ENCODE measurements around the gene NOTCH1. TPM values are rescaled to one million over a fixed set of nuclear protein-coding genes. Genes with fewer than 3 reads are reported as not detected.

The NOTCH1 gene
- total and polyA plus RNA-seq, 2 of the 13 experiments (the other 11 are each of a cell fraction or from before 2014, with no cell fraction given), result 0.09 to 0.35 TPM

DNA sequence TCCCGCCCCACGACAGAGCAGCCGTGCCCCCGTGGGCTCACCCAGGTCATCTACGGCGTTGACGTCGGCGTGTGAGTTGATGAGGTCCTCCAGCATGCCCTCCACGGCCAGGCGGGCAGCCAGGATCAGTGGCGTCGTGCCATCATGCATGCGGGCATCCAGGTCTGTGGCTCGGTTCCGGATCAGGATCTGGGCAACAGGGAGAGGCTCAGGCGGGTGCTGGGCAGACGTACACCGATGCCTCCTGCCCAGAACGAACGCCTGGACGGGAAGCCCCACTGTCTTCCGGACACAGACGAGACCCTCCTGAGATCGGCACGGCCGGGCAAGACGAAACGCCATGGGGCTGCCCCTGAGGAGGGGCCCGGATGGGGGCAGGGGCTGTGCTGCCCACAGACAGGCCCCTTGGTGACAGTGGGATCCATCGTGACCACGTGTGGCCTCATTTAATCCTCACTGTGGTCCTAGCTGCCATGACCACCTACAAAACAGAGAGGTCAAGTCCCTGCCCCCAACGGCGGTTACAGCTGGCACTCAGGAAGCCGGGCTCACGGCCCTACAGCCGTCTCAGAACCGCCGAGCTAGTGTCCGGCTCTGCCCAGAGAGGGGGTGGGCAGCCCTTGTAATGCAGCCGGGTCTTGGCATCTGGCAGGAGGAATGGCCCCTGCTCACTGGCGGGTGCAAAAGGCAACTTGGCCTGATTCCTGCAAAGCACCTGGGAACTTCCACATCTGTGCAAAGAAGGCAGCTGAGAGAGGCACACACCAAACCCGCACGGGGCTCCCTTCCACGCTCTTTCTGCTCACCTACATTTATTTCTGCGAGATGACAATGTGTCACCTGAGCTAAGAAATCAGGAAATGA is 46.5 kb downstream of the NOTCH1 start:
- Histone ChIP-seq H3K4me1 (ENCODE audit: insufficient read depth, low read length) (no peaks in the 10 kb centered on the region), H4K20me1 (ENCODE audit: insufficient read depth, low read length) (no peaks in the 10 kb centered on the region), H3K4me2 (ENCODE audit: low read depth, low read length) (no peak overlapping the region), H3K27me3 (ENCODE audit: control insufficient read depth in 1 of 2, insufficient read depth in 2 of 2, low read length in 2 of 2) (no peaks in the 10 kb centered on the region), H2AFZ (ENCODE audit: low read length) (no peak overlapping the region), H3K36me3 (replicated peaks in 1 of 2; ENCODE audit: control insufficient read depth in 1 of 2, insufficient read depth in 2 of 2, low read length in 2 of 2) (no peaks in the 10 kb centered on the region), H3K79me2 (ENCODE audit: insufficient read depth, low read length) (no peaks in the 10 kb centered on the region), H3K27ac (ENCODE audit: extremely low read length, insufficient read depth, low read length) (no peak overlapping the region), H3K9me3 (ENCODE audit: low read length) (no peaks in the 10 kb centered on the region), H3K4me3 (replicated peaks in 1 of 3; ENCODE audit: insufficient read depth in 1 of 3, low read depth in 2 of 3, low read length in 3 of 3) (no peak overlapping the region), H3K9ac (ENCODE audit: insufficient read depth, low read depth, low read length) (no peak overlapping the region)
- FAIRE-seq (no peak), ATAC-seq (no peak), DNase-seq (ENCODE audit: low spot score) (no peak)
- in situ Hi-C loops (cut with HindIII; ENCODE audit: extremely low pct_ligation_motif_present, low pct_unique_long_range_greater_than_20kb), result no loop called here
- 89% methylated on average over 38 of the region's 46 CpGs for WGBS (ENCODE audit: low lambda C conversion rate)
- ChIA-PET POLR2A (no interaction called here), CTCF (ENCODE audit: low intra/inter-chr PET ratio, low total read pairs) (no interaction called here)
- BruUV-seq (replicated peaks), result no TSS peak
- TF ChIP-seq CC2D1A (CRISPR knock-in tag; IDR thresholded peaks at IDR 0.05), result no peak
- TF ChIP-seq BRCA1 (CRISPR knock-in tag; IDR thresholded peaks at IDR 0.05), result no peak
- TF ChIP-seq ZNF33B (CRISPR knock-in tag; IDR thresholded peaks at IDR 0.05), result no peak
- intact Hi-C loops (cut with micrococcal nuclease; ENCODE audit: unreplicated experiment), result no loop called here

DNA sequence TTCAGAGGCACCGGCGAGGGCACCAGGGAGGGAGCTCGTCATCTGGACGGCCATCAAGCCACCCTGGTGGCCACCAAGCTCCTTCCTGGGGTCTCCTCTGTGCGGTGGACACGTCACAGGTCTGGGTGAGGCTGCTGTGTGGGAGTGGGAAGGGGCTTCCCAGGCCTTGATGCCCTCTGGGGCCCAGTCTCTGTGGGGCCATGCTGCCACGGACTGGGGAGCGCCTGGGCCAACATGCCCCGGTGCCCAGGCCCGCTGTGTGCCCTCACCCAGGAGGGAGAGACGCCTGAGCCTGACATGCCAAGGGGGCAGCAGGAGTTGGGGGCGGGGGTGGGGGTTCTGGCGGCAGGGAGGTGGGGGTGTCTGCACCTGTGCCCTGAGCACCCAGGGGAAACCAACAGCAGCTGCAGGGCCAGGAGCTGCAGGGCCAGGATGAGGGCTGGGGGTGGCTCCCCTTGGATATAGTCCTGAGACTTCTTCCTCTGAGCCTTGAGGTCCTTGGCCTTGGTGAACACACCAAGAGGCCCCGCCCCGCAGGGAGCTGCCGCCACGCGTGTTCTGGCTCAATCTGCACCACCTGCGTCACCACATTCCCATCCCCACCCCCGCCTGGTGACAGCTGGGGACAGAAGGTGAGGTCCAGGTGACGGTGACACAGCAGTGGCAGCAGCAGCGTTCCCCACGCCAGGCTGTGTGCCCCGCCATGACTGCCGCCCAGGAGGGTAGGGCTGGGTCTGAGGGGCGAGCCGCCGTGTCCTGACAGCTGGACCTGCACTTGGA is 47.7 kb downstream of the NOTCH1 start:
- in situ Hi-C loops (cut with HindIII; ENCODE audit: extremely low pct_ligation_motif_present, low pct_unique_long_range_greater_than_20kb), result no loop called here
- Histone ChIP-seq H3K4me1 (ENCODE audit: insufficient read depth, low read length) (no peaks in the 10 kb centered on the region), H3K27ac (ENCODE audit: extremely low read length, insufficient read depth, low read length) (no peak overlapping the region), H3K79me2 (ENCODE audit: insufficient read depth, low read length) (no peaks in the 10 kb centered on the region), H3K9ac (ENCODE audit: insufficient read depth, low read depth, low read length) (no peak overlapping the region), H4K20me1 (ENCODE audit: insufficient read depth, low read length) (peaks cover 2% of the 10 kb centered on the region; the same call in 1 of the 2 replicates), H3K4me3 (replicated peaks in 1 of 3; ENCODE audit: insufficient read depth in 1 of 3, low read depth in 2 of 3, low read length in 3 of 3) (no peak overlapping the region), H3K9me3 (ENCODE audit: low read length) (no peaks in the 10 kb centered on the region), H3K4me2 (ENCODE audit: low read depth, low read length) (no peak overlapping the region), H2AFZ (ENCODE audit: low read length) (no peak overlapping the region), H3K27me3 (ENCODE audit: control insufficient read depth in 1 of 2, insufficient read depth in 2 of 2, low read length in 2 of 2) (peaks cover 0 to 8% of the 10 kb centered on the region in 2 experiments; a peak in 3 of 5 replicates), H3K36me3 (replicated peaks in 1 of 2; ENCODE audit: control insufficient read depth in 1 of 2, insufficient read depth in 2 of 2, low read length in 2 of 2) (no peaks in the 10 kb centered on the region)
- ChIA-PET CTCF (ENCODE audit: low intra/inter-chr PET ratio, low total read pairs) (no interaction called here), POLR2A (no interaction called here)
- no peak for FAIRE-seq
- BruUV-seq (replicated peaks), result no TSS peak
- intact Hi-C loops (cut with micrococcal nuclease; ENCODE audit: unreplicated experiment), result no loop called here
- WGBS (ENCODE audit: low lambda C conversion rate), result 87% methylated on average over 19 of the region's 28 CpGs
- no peak for DNase-seq (ENCODE audit: low spot score)
- no peak for ATAC-seq
- TF ChIP-seq, protein P1, sequence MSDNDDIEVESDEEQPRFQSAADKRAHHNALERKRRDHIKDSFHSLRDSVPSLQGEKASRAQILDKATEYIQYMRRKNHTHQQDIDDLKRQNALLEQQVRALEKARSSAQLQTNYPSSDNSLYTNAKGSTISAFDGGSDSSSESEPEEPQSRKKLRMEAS (IDR thresholded peaks at IDR 0.05), result no peak
- no peak for TF ChIP-seq HOXA7 (CRISPR knock-in tag; IDR thresholded peaks at IDR 0.05)
- TF ChIP-seq ZNF253 (CRISPR knock-in tag; IDR thresholded peaks at IDR 0.05; ENCODE audit: borderline replicate concordance), result no peak
- no peak for TF ChIP-seq SIN3B (IDR thresholded peaks at IDR 0.05; ENCODE audit: low read length)
- no peak for TF ChIP-seq ZNF670 (CRISPR knock-in tag; IDR thresholded peaks at IDR 0.05; ENCODE audit: borderline replicate concordance)
- TF ChIP-seq ISL2 (CRISPR knock-in tag; IDR thresholded peaks at IDR 0.05), result no peak
- no peak for TF ChIP-seq SNAPC4 (CRISPR knock-in tag; IDR thresholded peaks at IDR 0.05)
